Naive thymus-derived CD8-positive, alpha-beta T cell (primary cell): ENCODE data around the gene SUMF1. TPM values are rescaled to one million over a fixed set of nuclear protein-coding genes. Genes with fewer than 3 reads are reported as not detected.
A peak's percentile ranks its signal among the peaks of the same experiment; 100 is the strongest.
"Not testable (repeated sequence)": the region's sequence is repeated elsewhere in the genome, so short reads cannot be mapped to it uniquely, and the experiment has no call there.

Experiments
- ATAC-seq, 2 donors: fragments of 150-1000 bp; cut with Tn5 transposase in 1 of 2; sonication (Bioruptor Pico), chemical (Tn5 transposase) in 1 of 2; 1 replicate in 1 of 2; 2 replicates in 1 of 2; pipeline ENCODE4 v1.10.0; 2021; ENCODE audit warnings: mild to moderate bottlenecking in 2 of 2, moderate library complexity in 2 of 2
- POLR2A ChIA-PET: fragments of 350-600 bp; sonication (Branson Sonifier 250); formaldehyde crosslinking; loops from one replicate; lab custom pipeline; 2021; ENCODE audit warnings: antibody characterized with exemption; lab: Charles Lee
- DNase-seq, 10 donors: peaks; one replicate each; pipeline versions ENCODE4 v3.0.0 to v3.0.0-alpha.2; 2020 to 2022
- H3K27ac Mint-ChIP-seq, 10 donors: one replicate each; pipeline ENCODE4 v1.8.0; 2020 to 2022; ENCODE audit warnings: mild to moderate bottlenecking in 10 of 10, mixed read lengths in 10 of 10, moderate library complexity in 4 of 10, inconsistent platforms in 1 of 10
- H3K27me3 Mint-ChIP-seq, 5 donors: one replicate each; pipeline ENCODE4 v1.8.0; 2021 to 2022; ENCODE audit warnings: mixed read lengths in 5 of 5
- H3K36me3 Mint-ChIP-seq, 3 donors: one replicate each; pipeline ENCODE4 v1.8.0; 2020 to 2022; ENCODE audit warnings: mixed read lengths in 3 of 3, mild to moderate bottlenecking in 2 of 3, inconsistent platforms in 1 of 3
- H3K4me1 Mint-ChIP-seq, 4 donors: one replicate each; pipeline ENCODE4 v1.8.0; 2021 to 2022; ENCODE audit warnings: mixed read lengths in 4 of 4
- H3K4me3 Mint-ChIP-seq, 10 donors: one replicate each; pipeline ENCODE4 v1.8.0; 2020 to 2022; ENCODE audit warnings: mild to moderate bottlenecking in 10 of 10, mixed read lengths in 10 of 10, moderate library complexity in 6 of 10, inconsistent platforms in 1 of 10
- H3K9me3 Mint-ChIP-seq, 9 donors: one replicate each; pipeline ENCODE4 v1.8.0; 2020 to 2022; ENCODE audit warnings: mixed read lengths in 9 of 9, mild to moderate bottlenecking in 3 of 9, inconsistent platforms in 1 of 9, moderate library complexity in 1 of 9
- polyA plus RNA-seq, 3 donors: library from polyadenylated mRNA; unstranded; fragments of 300-500 nt; fragmentation: Illumina TruSeq; gene quantifications; one replicate each; pipeline ENCODE4 v1.2.3, GENCODE V29; 2021
- total RNA-seq, 8 experiments: library from RNA in 2 of 8; stranded (reverse) in 2 of 8; gene quantifications; one replicate each; pipeline ENCODE4 v1.2.3 and lab custom pipeline; 2021 to 2026

Gene SUMF1
- total and polyA plus RNA-seq, 5 experiments from 2014 or later, result 13.7 to 36.4 (median 23.4) TPM

DNA sequence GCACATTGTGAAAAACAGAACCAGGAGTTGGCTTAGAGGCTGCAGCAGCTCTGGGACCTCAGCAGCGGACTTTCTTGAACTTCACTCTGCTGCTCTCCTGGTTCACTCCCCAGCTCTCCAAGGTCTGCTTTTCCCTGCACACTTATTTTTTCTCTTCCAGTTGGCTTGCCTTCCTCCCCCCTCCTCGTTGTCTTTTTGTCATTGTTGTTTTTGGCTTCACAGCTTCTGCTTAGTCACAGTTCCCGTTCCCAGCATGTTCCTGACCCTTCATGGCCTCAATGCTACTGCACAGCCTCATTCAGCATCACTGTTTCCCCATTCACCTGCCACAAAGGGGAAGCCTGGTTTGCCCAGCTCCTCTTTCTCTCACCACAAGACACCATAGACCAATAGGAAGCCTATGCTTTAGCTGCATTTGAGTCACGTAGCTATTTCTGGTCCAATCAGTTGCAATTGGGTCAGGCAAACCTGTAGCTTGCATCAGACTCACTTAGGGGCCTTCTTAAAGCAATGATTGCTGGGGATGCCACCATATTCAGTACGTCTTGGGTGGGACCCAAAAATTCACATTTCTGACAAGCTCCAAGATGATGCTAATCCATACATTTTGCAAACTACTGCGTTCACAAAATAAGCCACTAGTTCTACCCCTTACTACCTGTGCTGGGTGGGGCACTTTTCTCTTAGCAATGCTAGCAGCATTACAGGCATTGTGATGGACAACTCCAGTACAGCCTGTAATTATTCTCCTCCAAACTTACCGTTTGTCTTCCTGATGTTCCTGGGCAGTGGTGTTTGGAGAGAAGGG lies 7.8 kb upstream of the SUMF1 start:
- ATAC-seq, result no peak
- H3K4me3 Mint-ChIP-seq, result peak overlapping the region in 1 of 10 donors; percentile 68
- POLR2A ChIA-PET, result interaction anchor here (1.6 kb wide), 1 partner anchor 19 kb away, joined by 8 read pairs; the partner anchor contains the start of gene ITPR1
- H3K4me1 Mint-ChIP-seq, result peaks cover 0 to 12% (median 3%) of the 10 kb centered on the region in 4 donors
- no peaks in the 10 kb centered on the region for H3K9me3 Mint-ChIP-seq
- peak in 1 of 10 donors; percentile 2 for DNase-seq
- H3K27ac Mint-ChIP-seq, result peak overlapping the region in 2 of 10 donors; percentile 55 to 70
- H3K36me3 Mint-ChIP-seq, result no peaks in the 10 kb centered on the region
- peaks cover 5 to 29% (median 18%) of the 10 kb centered on the region in 5 donors for H3K27me3 Mint-ChIP-seq

DNA sequence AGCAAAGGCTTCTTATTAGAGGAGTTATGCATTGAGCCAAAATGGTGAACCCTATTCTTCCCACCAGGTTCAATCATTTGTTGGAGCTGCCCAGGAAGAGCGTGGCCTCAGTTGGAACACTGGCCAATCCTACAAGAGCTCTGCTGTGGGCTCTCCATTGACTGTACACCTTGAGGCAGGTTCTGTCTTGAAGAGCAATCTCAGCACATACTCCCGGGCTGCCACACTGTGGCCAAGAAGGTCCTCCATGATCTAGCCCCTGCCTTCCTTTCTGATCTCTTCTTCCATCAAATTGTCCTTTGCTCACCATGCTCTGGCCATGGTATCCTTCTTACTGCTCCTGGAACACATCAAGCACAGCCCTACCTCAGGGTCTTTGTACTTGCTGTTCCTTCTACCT lies 5.7 kb upstream of the SUMF1 start:
- DNase-seq (no peak), ATAC-seq (no peak)
- Mint-ChIP-seq H3K9me3 (no peaks in the 10 kb centered on the region), H3K27ac (no peak overlapping the region), H3K4me1 (peaks cover 0 to 12% (median 3%) of the 10 kb centered on the region in 4 donors), H3K36me3 (no peaks in the 10 kb centered on the region), H3K27me3 (peaks cover 5 to 29% (median 17%) of the 10 kb centered on the region in 5 donors), H3K4me3 (no peak overlapping the region)
- POLR2A ChIA-PET, result no interaction called here

DNA sequence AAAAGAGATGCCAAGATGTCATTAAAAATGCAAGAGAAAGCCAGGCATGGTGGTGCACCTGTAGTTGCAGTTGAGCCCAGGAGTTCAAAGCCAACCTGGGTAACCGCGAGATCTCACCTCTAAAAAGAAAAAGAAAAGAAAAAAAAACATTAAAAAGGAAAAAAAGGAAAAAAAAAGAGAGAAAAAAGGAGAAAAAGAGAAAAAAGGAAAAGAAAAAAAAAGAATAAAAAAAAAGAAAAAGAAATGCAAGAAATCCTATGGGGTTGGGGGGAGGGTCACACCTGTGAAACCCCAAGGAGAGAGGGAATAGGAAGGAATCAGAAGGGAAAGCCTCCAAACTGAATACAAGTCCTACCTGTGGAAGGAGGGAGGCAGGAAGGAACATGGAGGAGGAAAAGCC lies 5.2 kb upstream of the SUMF1 start:
- DNase-seq (no peak), ATAC-seq (no peak)
- Mint-ChIP-seq H3K36me3 (no peaks in the 10 kb centered on the region), H3K9me3 (no peaks in the 10 kb centered on the region), H3K27me3 (peaks cover 5 to 29% (median 17%) of the 10 kb centered on the region in 5 donors), H3K4me1 (peaks cover 0 to 16% (median 5%) of the 10 kb centered on the region in 4 donors), H3K27ac (peak overlapping the region in 2 of 10 donors; percentile 37 to 62), H3K4me3 (no peak overlapping the region)
- POLR2A ChIA-PET, result no interaction called here

GRCh38 chr3:4471907-4472306 lies 4.8 kb upstream of the SUMF1 start:
- Mint-ChIP-seq H3K36me3 (no peaks in the 10 kb centered on the region), H3K9me3 (no peaks in the 10 kb centered on the region), H3K4me3 (no peak overlapping the region), H3K27me3 (peaks cover 5 to 29% (median 16%) of the 10 kb centered on the region in 5 donors), H3K27ac (peak overlapping the region in 1 of 10 donors; percentile 37), H3K4me1 (peaks cover 0 to 19% (median 8%) of the 10 kb centered on the region in 4 donors)
- DNase-seq (no peak), ATAC-seq (no peak)
- POLR2A ChIA-PET, result no interaction called here

DNA sequence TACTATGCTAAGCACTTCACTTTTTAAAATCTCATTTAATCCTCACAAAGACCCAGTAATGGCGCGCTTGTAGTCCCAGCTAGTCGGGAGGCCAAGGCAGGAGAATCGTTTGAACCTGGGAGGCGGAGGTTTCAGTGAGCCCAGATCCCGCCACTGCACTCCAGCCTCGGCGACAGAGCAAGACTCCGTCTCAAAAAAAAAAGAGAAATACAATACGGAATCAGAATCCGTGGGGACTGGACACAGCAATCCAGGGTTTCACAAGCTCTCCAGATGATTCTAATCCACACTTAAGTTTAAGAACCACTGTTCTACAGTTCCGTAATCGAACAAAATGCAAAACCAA lies 426 bp upstream of the SUMF1 start:
- DNase-seq (no peak), ATAC-seq (no peak)
- Mint-ChIP-seq H3K9me3 (no peaks in the 10 kb centered on the region), H3K27me3 (peaks cover 0 to 9% (median 0%) of the 10 kb centered on the region in 5 donors), H3K27ac (peak overlapping the region; percentile 80 to 96 (median 92)), H3K4me1 (peaks cover 9 to 21% (median 16%) of the 10 kb centered on the region in 4 donors), H3K36me3 (peaks cover 0 to 3% (median 0%) of the 10 kb centered on the region in 3 donors), H3K4me3 (peak overlapping the region; percentile 84 to 94 (median 92))
- POLR2A ChIA-PET, result interaction anchor here (0.7 to 2.9 kb wide), 5 partner anchors 26 to 669 kb away, joined by 3 to 59 read pairs (median 5); partner anchors contain the start of genes ITPR1 and LRRN1

DNA sequence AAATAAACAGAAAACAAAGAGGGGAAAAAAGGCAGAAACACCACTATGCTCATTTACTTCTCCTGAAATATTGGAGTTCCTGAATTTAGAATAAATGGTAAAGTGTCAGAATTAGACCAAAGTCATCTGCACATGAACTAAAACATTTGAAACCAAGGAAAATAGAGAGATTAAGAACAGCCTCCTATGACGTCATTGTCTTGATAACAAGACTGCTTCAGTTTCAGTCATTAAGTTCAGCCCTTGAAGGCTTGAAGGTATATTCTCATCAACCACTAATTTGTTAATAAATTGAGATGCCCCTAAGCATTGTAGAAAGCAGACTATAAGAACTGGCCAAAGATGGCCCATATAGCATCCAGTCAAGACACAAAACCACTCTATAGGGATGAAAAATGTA lies 2.5 kb downstream of the SUMF1 start:
- no peak for ATAC-seq
- Mint-ChIP-seq H3K27me3 (no peaks in the 10 kb centered on the region), H3K9me3 (no peaks in the 10 kb centered on the region), H3K27ac (no peak overlapping the region), H3K4me3 (peak overlapping the region in 3 of 10 donors; percentile 26 to 54 (median 45)), H3K4me1 (peaks cover 9 to 30% (median 20%) of the 10 kb centered on the region in 4 donors), H3K36me3 (peaks cover 0 to 4% (median 0%) of the 10 kb centered on the region in 3 donors)
- no peak for DNase-seq
- POLR2A ChIA-PET, result no interaction called here

DNA sequence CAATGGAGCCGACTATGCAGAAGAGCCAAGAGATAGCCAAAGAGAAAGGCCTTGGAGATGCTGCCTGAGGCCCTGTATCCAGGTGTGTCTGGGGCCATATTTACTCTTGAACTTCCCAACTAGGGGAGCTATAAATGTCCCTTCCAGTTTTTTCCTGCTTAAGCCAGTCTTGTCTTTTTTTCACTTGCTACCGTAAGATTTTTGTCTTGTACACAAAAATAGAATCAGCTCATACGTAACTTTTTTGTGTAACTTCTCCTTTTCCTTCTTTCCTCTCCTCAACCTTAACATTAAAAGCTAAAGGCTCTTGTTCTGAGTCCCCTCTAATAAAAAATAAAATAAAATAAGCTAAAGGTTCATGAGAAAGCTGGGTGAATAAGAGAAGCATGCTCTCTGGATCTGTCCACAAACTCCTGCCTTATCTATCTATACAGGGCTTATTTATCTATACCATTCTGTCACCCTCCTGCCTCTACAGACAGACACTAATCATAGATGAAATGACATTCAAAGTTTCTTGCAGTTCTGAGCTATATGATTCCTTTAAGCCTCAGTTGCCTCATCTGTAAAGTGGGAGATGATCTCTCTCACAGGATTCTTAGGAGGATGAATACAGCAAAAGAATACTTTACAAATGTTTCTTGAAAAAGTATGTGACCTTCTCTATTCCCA lies 4.6 kb downstream of the SUMF1 start:
- no peak overlapping the region for H3K4me3 Mint-ChIP-seq
- no peaks in the 10 kb centered on the region for H3K27me3 Mint-ChIP-seq
- H3K36me3 Mint-ChIP-seq, result peaks cover 0 to 4% (median 0%) of the 10 kb centered on the region in 3 donors
- no peaks in the 10 kb centered on the region for H3K9me3 Mint-ChIP-seq
- ATAC-seq, result no peak
- POLR2A ChIA-PET, result no interaction called here
- peaks cover 9 to 30% (median 19%) of the 10 kb centered on the region in 4 donors for H3K4me1 Mint-ChIP-seq
- no peak for DNase-seq
- H3K27ac Mint-ChIP-seq, result no peak overlapping the region

- Mint-ChIP-seq H3K4me1 (peaks cover 9 to 22% (median 14%) of the 10 kb centered on the region in 4 donors), H3K27ac (peak overlapping the region in 1 of 10 donors; percentile 40), H3K9me3 (no peaks in the 10 kb centered on the region), H3K36me3 (peaks cover 0 to 4% (median 0%) of the 10 kb centered on the region in 3 donors), H3K4me3 (no peak overlapping the region), H3K27me3 (no peaks in the 10 kb centered on the region)
- no peak for DNase-seq
- POLR2A ChIA-PET, result interaction anchor here (0.7 kb wide), 1 partner anchor 31 kb away, joined by 3 read pairs; the partner anchor contains the start of gene ITPR1
- ATAC-seq, result no peak
Measured at GRCh38 chr3:4461468-4462090, 5.5 kb downstream of the SUMF1 start.

GRCh38 chr3:4460334-4460733 lies 6.7 kb downstream of the SUMF1 start:
- Mint-ChIP-seq H3K27ac (peak overlapping the region in 1 of 10 donors; percentile 34), H3K9me3 (no peaks in the 10 kb centered on the region), H3K36me3 (peaks cover 0 to 4% (median 0%) of the 10 kb centered on the region in 3 donors), H3K27me3 (no peaks in the 10 kb centered on the region), H3K4me3 (no peak overlapping the region), H3K4me1 (peaks cover 1 to 14% (median 7%) of the 10 kb centered on the region in 4 donors)
- DNase-seq, result no peak
- ATAC-seq, result no peak
- POLR2A ChIA-PET, result no interaction called here

DNA sequence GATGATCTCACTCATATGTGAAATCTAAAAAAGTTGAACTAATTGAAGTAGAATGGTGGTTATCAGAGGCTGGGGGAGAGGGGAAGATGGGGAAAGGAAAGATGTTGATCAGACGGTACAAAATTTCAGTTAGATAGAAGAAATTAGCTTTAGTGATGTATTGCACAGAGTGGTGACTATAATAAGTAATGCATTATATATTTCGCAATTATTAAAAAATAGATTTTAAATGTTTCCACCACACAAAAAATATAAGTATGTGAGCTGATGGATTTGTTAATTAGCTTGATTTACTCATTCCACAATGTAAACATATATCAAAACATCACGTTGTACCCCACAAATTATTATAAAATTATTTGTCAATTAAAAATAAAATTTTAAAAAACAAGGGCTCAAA lies 8.1 kb downstream of the SUMF1 start:
- Mint-ChIP-seq H3K27ac (no peak overlapping the region), H3K27me3 (no peaks in the 10 kb centered on the region), H3K4me3 (no peak overlapping the region), H3K4me1 (peaks cover 7 to 11% (median 7%) of the 10 kb centered on the region in 4 donors), H3K9me3 (no peaks in the 10 kb centered on the region), H3K36me3 (peaks cover 0 to 4% (median 0%) of the 10 kb centered on the region in 3 donors)
- ATAC-seq (no peak), DNase-seq (no peak)
- POLR2A ChIA-PET, result no interaction called here

GRCh38 chr3:4456780-4457179 lies 10.3 kb downstream of the SUMF1 start:
- POLR2A ChIA-PET, ATAC-seq, H3K27ac Mint-ChIP-seq, DNase-seq, H3K4me3 Mint-ChIP-seq, H3K9me3 Mint-ChIP-seq, H3K27me3 Mint-ChIP-seq, H3K4me1 Mint-ChIP-seq: not testable (repeated sequence)
- H3K36me3 Mint-ChIP-seq, result peaks cover 0 to 10% (median 4%) of the 10 kb centered on the region in 3 donors

DNA sequence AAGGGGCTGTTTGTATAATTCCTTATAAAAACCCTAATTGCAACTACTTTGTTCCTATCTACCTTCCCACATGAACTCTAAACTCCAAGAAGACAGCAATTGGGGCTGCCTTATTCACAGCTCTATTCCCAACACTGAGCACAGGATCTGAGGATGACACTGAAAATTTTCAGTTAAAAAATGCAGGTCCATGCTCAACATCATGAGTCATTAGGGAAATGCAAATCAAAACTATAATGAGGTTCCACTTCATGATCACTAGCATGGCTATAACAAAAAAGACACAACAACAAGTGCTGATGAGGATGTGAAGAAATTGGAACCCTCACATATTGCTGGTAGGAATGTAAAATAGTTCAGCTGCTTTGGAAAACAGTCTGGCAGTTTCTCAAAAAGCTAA lies 12.9 kb downstream of the SUMF1 start:
- Mint-ChIP-seq H3K4me1 (peaks cover 2 to 7% (median 4%) of the 10 kb centered on the region in 4 donors), H3K27ac (peak overlapping the region in 1 of 10 donors; percentile 16), H3K4me3 (no peak overlapping the region), H3K36me3 (peaks cover 0 to 33% (median 7%) of the 10 kb centered on the region in 3 donors), H3K27me3 (no peaks in the 10 kb centered on the region), H3K9me3 (no peaks in the 10 kb centered on the region)
- no peak for ATAC-seq
- POLR2A ChIA-PET, result interaction anchor here (1.2 kb wide), 1 partner anchor 39 kb away, joined by 3 read pairs; the partner anchor contains the start of gene ITPR1
- DNase-seq, result no peak
